HG03520 (cell line): Measurements from ENCODE around the gene MCOLN1.
"Not testable (repeated sequence)": the region's sequence is repeated elsewhere in the genome, so short reads cannot be mapped to it uniquely, and the experiment has no call there.

ENCODE experiments used
- ATAC-seq: cut with Tn5 transposase; IDR thresholded peaks from one replicate; pipeline ENCODE4 v1.9.1; 2021; ENCODE audit warnings: mild to moderate bottlenecking, moderate library complexity; ENCODE audit not compliant: unreplicated experiment

Gene MCOLN1

DNA sequence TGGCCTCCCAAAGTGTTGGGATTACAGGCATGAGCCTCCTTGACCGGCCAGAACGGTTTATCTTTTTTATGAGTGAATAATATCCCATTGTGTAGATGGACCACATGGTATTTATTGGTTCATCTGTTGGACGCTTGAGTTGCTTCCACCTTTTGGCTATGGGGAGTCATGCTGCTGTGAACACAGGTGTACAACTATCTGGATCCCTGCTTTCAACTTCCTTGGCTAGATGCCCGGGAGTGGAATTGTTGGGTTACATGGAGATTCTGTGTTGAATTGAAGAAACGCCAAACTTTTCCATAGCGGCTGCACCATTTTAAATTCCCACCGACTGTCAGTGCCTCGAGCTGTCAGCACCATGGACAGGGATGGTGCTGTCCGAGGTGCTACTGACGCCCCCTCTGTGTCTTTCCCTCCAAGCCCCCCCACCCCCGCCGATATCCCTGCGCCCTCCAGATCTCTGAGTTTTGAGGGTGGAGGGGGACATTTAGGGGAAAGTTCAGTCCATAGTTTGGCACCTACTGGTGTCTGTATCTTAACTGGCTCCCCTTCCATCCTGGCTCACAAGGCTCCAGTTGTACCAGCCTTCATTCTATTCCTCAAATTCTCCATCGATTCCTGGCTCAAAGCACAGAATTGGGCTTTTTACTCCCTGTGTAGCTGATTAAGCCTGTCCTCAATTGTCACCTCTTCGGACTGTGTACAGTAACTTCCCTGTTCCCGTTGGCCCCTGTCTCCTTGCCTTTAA lies 40.4 kb downstream of the MCOLN1 start:
- ATAC-seq = no peak

DNA sequence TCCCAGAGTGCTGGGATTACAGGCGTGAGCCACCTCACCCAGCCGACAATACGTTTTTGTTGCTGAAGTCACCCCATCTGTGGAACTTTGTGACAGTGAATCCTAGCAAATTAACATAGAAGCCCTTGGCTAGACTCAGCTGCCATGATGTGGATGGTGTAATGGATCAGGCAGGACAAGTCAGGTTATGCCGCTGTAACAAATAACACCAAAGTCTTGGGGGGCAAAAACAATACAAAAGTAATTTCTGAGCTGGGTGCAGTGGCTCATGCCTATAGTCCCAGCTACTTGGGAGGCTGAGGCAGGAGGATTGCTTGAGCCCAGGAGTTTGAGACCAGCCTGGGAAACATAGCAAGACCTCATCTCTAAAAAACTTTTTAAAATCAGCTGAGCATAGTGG lies 42.4 kb downstream of the MCOLN1 start:
- no peak for ATAC-seq

DNA sequence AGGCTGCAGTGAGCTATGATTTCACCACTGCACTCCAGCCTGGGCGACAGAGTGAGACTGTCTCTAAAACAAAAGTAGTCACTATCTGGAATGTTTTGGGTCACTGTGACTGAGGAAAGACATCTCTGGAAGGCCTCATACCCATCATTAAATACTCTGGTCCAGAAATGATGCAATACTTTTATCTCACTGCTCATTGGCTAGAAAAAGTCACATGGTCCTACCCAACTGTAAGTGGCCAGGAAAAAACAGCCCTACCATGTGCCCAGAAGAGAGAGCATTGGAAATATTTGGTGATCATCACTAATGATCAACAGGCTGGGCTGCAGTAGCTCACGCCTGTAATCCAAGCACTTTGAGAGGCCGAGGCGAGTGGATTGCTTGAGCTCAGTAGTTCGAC lies 42.9 kb downstream of the MCOLN1 start:
- no peak for ATAC-seq

DNA sequence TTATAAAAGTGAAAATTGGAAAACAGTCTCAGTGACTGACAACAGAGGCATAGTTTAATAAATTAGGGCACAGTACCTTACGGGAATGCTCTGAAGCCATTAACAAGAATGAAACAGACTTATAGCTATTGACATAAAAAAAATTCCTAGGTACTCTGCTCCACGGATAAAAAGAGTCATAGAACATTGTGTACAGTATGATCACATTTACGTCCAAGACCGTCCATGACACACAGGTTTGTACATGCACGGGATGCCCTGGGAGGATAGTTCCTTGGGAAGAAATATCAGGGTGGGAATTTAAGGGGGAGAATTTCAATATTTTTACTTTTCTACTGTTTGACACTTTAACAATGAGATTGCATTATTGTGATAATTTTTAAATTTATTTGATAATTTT lies 48.3 kb downstream of the MCOLN1 start:
- ATAC-seq = no peak

DNA sequence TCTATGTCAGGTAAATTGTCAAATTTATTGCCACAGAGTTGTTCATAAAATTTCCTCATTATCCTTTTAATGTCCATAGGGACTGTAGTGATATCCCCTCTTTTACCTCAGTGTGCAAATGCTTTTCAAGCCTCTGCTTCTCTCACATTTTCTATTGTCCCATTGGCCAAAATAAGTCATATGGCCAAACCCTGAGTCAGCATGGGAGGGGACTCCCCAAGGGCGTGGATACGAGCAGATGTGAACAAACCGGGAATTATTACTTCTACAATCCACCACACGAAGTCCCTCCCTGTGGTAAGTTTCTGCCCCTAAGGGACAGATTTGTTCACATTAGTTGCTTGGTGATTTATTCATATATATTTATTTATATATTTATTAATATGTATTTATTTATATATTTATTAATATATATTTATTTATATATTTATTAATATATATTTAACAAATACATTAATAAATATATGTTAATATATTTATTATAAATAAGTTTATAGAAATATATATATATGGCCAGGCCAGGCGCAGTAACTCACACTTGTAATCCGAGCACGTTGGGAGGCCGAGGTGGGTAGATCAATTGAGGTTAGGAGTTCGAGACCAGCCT lies 53.1 kb downstream of the MCOLN1 start:
- ATAC-seq = no peak

DNA sequence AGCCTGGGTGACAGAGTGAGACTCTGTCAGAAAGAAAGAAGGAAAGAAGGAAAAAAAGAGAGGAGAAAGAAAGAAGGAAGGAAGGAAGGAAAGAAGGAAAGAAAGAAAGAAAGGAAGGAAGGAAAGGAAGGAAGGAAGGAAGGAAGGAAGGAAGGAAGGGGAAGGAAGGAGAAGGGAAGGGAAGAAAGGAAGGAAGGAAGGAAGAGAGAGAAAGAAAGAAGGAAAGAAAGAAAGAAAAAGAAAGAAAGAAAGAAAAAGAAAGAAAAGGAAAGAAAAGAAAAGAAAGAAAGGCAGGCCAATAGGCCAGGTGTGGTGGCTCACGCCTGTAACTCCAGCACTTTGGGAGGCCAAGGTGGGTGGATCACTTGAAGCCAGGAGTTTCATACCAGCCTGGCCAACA lies 55.0 kb downstream of the MCOLN1 start:
- not testable (repeated sequence) for ATAC-seq

DNA sequence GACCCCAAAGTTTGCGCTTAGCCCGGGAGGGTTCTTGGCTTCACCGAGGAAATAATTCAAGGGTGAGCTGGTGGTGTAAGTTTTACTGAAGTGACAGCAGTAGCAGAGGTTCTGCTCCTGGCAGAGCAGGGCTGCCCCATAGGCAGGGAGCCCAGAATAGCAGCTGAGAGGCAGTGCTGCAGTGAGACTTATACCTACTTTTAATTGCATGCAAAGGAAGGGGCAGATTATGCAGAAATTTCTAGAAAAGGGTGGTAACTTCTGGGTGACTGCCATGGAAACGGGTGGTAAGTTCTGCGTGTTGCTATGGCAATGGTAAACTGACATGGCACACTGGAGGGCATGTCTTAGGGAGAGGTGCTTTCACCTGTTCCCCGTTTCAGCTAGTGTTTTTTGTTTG lies 55.7 kb downstream of the MCOLN1 start:
- ATAC-seq = no peak

DNA sequence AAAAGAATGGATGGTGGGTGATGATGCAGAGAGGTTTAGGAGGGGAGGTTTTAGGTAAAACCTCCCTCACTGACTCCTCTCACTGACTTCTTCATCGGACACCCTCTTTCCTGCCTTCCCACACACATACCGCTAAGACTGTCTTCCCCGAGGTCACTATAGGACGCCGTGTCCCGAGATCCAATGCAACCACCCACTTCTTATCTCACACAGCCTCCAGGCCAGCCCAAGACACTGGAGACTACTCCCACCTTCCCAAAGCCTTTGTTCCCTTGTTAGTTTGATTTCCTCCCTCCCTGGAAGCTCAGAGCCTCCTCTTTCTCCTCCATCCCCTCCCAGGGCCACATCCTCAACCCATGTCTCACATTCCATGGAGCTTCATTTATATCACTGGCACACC lies 56.8 kb downstream of the MCOLN1 start:
- no peak for ATAC-seq

DNA sequence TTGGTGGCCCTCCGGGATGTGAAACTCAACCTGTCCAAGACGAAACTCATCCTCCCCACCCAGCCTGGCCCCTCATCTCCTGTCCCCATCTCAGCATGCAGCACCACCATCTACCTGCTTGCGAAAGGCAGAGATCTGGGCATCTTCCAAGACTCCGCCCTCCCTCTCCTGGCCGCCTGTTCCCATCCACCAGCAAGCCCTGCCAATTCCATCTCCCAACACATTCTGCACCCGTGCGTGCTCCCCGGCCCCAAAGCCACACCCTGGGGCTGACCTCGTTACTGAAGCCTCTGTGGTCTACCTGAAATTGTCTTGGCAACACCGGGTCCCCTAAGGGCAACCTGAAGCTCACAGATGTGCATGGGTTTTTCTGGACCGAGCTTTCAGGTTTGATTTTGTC lies 60.0 kb downstream of the MCOLN1 start:
- no peak for ATAC-seq
